ENCODE data around the gene GRID2. TPM values are rescaled to one million over a fixed set of nuclear protein-coding genes. Genes with fewer than 3 reads are reported as not detected.

The GRID2 gene
- total RNA-seq, 2 donors from 2014 or later = not detected

- TF ChIP-seq CTCF (IDR thresholded peaks at IDR 0.05) = no peak
- intact Hi-C loops (cut with DNase I) = no loop called here
- Histone ChIP-seq H3K9ac (ENCODE audit: low read depth in 2 of 2, low read length in 2 of 2) (no peak overlapping the region), H3K4me1 (no peaks in the 10 kb centered on the region), H3K27ac (no peak overlapping the region), H3K27me3 (no peaks in the 10 kb centered on the region), H3K9me3 (no peaks in the 10 kb centered on the region), H3K36me3 (no peaks in the 10 kb centered on the region), H3K4me3 (no peak overlapping the region)
- no peak for DNase-seq
These were observed 456.7 kb downstream of the GRID2 start for GRCh38 chr4:92760433-92760832.

- intact Hi-C loops (cut with DNase I) = no loop called here
- no peak overlapping the region for H3K27ac ChIP-seq
- H3K9me3 ChIP-seq = no peaks in the 10 kb centered on the region
- H3K4me1 ChIP-seq = no peaks in the 10 kb centered on the region
- no peaks in the 10 kb centered on the region for H3K27me3 ChIP-seq
- TF ChIP-seq CTCF (IDR thresholded peaks at IDR 0.05) = no peak
- no peaks in the 10 kb centered on the region for H3K36me3 ChIP-seq
- no peak for DNase-seq
- H3K4me3 ChIP-seq = no peak overlapping the region
- no peak overlapping the region for H3K9ac ChIP-seq (ENCODE audit: low read depth in 2 of 2, low read length in 2 of 2)
These were observed 472.3 kb downstream of the GRID2 start for GRCh38 chr4:92776080-92776479.

GRCh38 chr4:92789741-92790140 is 486.0 kb downstream of the GRID2 start:
- no peaks in the 10 kb centered on the region for H3K36me3 ChIP-seq
- intact Hi-C loops (cut with DNase I) = no loop called here
- no peak overlapping the region for H3K9ac ChIP-seq (ENCODE audit: low read depth in 2 of 2, low read length in 2 of 2)
- no peak overlapping the region for H3K4me3 ChIP-seq
- H3K4me1 ChIP-seq = no peaks in the 10 kb centered on the region
- H3K9me3 ChIP-seq = no peaks in the 10 kb centered on the region
- no peaks in the 10 kb centered on the region for H3K27me3 ChIP-seq
- DNase-seq = no peak
- TF ChIP-seq CTCF (IDR thresholded peaks at IDR 0.05) = no peak
- H3K27ac ChIP-seq = no peak overlapping the region

- intact Hi-C loops (cut with DNase I) = no loop called here
- no peak for TF ChIP-seq CTCF (IDR thresholded peaks at IDR 0.05)
- Histone ChIP-seq H3K4me1 (no peaks in the 10 kb centered on the region), H3K9me3 (no peaks in the 10 kb centered on the region), H3K27me3 (no peaks in the 10 kb centered on the region), H3K9ac (ENCODE audit: low read depth in 2 of 2, low read length in 2 of 2) (no peak overlapping the region), H3K36me3 (no peaks in the 10 kb centered on the region), H3K4me3 (no peak overlapping the region), H3K27ac (no peak overlapping the region)
- no peak for DNase-seq
These were observed 488.2 kb downstream of the GRID2 start for GRCh38 chr4:92791871-92792440.

- DNase-seq = no peak
- intact Hi-C loops (cut with DNase I) = no loop called here
- Histone ChIP-seq H3K36me3 (no peaks in the 10 kb centered on the region), H3K4me3 (no peak overlapping the region), H3K9me3 (no peaks in the 10 kb centered on the region), H3K27ac (no peak overlapping the region), H3K9ac (ENCODE audit: low read depth in 2 of 2, low read length in 2 of 2) (no peak overlapping the region), H3K27me3 (no peaks in the 10 kb centered on the region), H3K4me1 (no peaks in the 10 kb centered on the region)
- TF ChIP-seq CTCF (IDR thresholded peaks at IDR 0.05) = no peak
These were observed 505.6 kb downstream of the GRID2 start for GRCh38 chr4:92809381-92809780.
